CD4-positive, alpha-beta T cell treated with Interleukin-6 for 4 hours (primary cell): ENCODE results near the gene CD200R1L.
"Not testable (repeated sequence)": the region's sequence is repeated elsewhere in the genome, so short reads cannot be mapped to it uniquely, and the experiment has no call there.

Experiments used
- DNase-seq: peaks from one replicate; pipeline ENCODE4 v3.0.0-alpha.2; 2020; ENCODE audit warnings: mixed read lengths

CD200R1L gene, protein sequence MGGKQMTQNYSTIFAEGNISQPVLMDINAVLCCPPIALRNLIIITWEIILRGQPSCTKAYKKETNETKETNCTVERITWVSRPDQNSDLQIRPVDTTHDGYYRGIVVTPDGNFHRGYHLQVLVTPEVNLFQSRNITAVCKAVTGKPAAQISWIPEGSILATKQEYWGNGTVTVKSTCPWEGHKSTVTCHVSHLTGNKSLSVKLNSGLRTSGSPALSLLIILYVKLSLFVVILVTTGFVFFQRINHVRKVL

DNA sequence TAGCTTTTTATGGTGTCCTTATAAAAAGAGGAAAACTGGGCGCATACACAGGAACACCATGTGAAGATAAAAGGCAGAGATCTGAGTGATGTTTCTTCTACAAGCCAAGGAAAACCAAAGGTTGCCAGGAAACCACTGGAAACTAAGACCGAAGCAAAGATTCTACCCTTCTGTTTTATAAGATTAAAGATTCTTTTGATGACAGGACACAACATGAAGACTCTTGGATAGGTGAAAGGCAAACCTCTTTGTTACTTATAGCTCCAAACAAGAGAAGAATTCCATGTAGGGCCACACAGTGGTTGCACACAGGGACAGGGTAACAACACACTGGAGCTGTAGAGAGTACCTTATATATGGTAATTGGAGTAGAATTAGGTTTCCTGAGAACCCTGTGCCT, at the start of gene CD200R1L:
CD200R1L (minus strand) TSS at position 101 of the 400 bp plus-strand sequence. CDS start 17,497 bp downstream, outside the sequence.
- no peak for DNase-seq

GRCh38 chr3:112894258-112894657, 47.6 kb upstream of the CD200R1L start:
- DNase-seq = no peak

DNA sequence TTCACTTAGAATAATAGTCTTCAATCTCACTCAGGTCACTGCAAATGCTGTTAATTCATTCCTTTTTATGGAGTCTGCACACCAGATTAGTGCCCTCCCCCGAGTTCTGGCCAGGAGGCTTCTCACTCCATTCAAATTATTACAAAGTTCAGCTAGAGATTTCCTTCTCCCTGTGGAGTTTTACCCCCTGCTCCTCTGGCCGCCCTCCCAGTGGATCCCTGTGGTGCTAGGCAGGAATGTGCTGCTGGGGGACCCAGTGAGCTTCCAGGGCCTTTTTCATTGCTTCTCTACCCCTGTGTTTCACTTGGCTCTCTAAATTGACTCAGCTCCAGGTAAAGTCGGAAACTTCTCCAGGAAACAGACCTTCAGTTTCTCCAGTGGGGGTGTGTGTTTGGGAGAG, 42.7 kb upstream of the CD200R1L start:
- DNase-seq = no peak

- DNase-seq = no peak
Measured at GRCh38 chr3:112888381-112889085, 41.9 kb upstream of the CD200R1L start.

- DNase-seq = no peak
Measured at GRCh38 chr3:112884678-112885290, 38.1 kb upstream of the CD200R1L start.

DNA sequence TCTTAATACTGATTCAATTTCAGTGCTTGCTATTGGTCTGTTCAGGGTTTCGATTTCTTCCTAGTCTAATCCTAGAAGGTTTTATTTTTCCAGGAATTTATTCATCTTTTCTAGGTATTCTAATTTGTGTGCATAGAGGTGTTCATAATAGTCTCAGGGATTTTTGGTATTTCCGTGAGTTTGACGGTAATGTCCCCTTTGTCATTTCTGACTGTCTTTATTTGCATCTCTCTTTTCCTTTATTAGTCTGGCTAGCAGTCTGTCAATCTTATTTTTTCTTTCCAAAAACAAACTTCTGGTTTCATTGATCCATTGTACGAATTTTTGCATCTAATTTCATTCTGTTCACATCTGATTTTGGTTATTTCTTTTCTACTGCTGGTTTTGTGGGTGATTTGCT, 35.2 kb upstream of the CD200R1L start:
- no peak for DNase-seq

DNA sequence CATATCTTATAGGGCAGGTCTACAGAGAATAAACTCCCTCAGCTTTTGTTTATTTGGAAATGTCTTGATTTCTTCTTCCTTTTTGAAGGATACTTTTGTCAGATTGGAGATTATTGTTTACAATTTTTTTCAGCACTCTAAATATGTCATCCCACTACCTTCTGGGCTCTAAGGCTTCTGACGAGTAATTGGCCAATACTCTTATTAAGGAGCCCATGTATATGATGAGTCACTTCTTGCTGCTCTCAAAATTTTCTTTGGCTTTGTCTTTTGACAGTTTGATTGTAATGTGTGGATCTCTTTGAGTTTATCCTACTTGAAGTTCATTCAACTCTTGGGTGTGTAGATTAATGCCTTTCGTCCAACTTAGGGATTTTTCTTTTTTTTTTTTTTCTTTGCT, 28.9 kb upstream of the CD200R1L start:
- no peak for DNase-seq

GRCh38 chr3:112874725-112875124, 28.1 kb upstream of the CD200R1L start:
- no peak for DNase-seq

DNA sequence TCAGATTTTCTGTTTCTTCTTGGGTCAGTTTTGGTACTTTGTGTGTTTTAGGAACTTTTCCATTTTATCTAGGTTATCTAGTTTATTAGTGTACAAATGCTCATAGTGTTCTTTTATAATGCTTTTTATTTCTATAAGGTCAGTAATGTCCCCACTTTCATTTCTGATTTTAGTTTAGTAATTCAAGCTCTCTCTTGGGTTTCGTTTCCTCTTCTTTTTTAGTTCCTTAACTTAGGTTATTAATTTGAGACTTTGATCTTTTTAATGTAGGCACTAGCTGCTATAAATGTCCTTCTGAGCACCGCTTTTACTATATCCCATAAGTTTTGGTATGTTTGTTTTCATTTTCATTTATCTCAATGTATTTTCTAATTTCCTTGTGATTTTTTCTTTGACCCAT, 27.0 kb upstream of the CD200R1L start:
- DNase-seq = no peak

GRCh38 chr3:112871735-112872134, 25.1 kb upstream of the CD200R1L start:
- DNase-seq = no peak

GRCh38 chr3:112865757-112866156, 19.1 kb upstream of the CD200R1L start:
- DNase-seq = no peak

DNA sequence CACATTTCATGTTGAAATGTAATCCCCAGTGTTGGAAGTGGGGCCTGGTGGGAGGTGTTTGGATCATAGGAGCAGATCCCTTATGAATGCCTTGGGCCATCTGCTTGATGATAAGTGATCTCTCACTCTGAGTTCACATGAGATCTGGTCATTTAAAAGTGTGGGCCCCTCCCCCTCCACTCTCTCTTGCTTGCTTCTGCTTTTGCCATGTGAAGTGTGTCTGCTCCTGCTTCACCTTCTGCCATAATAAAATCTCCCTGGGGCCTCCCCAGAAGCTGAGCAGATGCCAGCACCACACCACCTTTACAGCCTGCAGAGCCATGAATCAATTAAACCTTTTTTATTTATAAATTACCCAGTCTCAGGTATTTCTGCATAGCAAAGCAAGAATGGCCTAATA, 14.2 kb upstream of the CD200R1L start:
- DNase-seq = no peak

DNA sequence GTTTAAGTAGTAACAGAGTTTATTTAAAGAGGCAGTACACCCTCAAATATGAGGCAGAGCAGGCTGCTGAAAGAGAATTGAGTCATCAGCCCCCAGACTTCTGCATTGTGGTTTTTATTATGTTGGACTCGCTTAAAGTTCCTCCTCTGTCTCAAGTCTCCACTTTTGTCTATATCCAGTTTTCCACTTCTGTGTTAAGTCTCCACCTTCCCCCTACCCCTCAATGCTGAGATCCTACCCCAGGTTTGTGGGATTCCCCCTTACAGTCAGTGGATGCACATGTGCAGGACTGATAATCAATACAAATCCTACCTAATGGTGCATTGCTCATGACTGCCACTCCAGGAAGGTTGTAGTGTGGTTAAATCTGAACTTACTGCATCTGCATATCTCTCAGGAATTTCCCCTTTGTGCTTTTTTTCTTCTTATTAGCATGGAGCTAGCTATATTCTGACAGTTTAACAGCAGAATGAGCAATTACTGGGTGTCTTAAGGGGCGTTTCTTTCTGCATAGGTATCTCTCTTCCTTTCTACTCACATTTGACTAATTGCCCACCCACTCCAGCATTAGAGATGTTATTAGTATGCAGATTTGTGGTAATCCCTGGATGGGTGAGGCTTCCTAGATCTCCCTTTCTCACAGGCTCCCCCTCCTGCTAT, 11.9 kb upstream of the CD200R1L start:
- DNase-seq = peak; percentile 16

DNA sequence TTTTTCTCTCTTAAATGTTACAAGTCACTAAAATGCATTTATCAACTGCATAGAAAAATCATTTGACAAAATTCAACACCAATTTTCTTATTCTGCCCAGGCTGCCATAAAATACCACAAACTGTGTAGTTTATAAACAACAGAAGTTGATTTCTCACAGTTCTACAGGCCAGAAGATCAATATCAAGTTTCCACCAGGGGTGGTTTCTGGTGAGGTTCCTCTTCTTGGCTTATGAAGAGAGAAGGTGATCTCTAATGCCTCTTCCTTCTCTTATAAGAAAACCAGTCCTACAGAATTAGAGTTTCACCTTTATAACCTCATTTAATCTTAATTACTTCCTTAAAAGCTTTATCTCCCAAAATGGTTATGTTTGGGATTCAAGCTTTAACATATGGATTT, 10.9 kb upstream of the CD200R1L start:
- no peak for DNase-seq

GRCh38 chr3:112856537-112856936, 9.9 kb upstream of the CD200R1L start:
- peak; percentile 44 for DNase-seq

DNA sequence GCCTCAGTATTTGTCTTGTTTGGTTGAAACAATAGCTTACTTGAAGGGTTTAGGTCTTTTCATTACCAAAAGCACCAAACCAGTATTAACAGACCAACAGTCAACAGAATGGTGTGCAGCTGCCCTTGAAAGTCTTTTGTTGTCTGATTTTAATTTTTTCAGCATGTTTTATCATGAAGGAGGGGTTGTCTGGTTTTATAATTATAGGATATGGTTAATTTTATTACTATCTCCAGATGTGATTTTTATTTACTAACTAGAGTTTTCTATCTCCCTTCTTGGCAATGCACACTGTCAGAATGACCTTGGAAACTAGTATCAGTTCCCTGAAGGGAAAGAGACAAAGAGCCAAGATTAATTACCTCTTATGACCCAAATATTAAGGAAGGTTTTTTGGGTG, 9.2 kb upstream of the CD200R1L start:
- DNase-seq = no peak

GRCh38 chr3:112855074-112855473, 8.4 kb upstream of the CD200R1L start:
- not testable (repeated sequence) for DNase-seq

- DNase-seq = no peak
Measured at GRCh38 chr3:112848196-112848595, 1.5 kb upstream of the CD200R1L start.

DNA sequence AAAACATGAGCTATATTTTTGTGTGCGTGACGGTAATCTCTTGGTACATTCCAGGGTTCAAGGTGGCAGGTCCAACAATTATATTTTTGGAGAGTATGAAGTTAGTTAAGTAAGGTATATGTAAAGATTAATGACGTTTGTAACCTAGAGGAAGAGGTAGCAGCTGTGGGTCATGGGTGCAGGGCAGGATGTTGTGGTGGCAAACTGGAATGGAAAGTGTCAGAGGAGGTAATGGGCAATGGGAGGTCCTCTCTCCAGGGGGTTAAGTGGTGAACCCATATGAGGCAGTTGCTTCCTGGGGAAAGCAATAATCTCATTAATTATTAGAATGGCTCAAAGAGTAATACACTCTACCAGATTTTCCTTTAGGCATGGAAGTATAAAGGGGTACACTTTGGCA, 1.0 kb upstream of the CD200R1L start:
- DNase-seq = peak; percentile 32

DNA sequence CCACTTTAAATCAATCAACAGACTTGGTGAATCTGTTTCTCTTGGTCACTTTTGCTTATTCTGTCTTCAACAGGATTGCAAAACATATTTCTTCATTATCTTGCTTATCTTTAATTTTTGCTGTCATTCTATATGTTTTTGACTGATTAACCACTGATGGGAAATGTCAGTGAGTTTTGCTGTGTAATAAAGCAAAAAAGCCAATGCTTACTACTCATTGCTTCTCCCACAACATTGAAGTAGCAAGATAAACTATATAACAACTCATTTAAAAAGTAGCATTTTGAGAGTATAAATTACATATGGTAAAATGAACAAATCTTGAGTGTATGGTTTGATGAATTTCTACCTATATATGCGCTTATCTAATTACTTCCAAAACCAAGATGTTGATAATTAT, 892 bp downstream of the CD200R1L start:
- no peak for DNase-seq

DNA sequence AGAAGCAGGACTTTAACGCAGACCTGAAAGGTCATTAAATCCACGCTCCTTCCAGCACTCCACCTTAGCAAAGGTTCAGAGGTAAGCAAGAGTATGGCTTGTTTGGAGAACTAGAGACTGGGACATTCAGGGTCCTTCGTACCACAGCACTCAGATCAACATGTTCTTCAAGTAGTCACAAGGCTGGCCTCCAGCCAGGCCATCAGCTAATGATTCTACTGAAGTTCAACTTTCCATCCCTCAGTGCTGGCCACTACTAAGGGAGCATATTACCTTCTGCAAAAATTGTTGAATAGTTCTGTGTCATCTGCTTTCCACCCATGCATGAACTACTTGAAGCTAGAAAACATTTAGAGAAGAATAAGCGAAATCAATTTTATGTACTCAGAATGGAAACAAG, 17.6 kb downstream of the CD200R1L start:
- no peak for DNase-seq

- no peak for DNase-seq
Measured at GRCh38 chr3:112822064-112823055, 24.3 kb downstream of the CD200R1L start.
